ENCODE results near the gene KAT2B. TPM values are rescaled to one million over a fixed set of nuclear protein-coding genes. Genes with fewer than 3 reads are reported as not detected.

KAT2B gene
- total and polyA plus RNA-seq, 2 of the 13 experiments (the other 11 are each of a cell fraction or from before 2014, with no cell fraction given): 0.97 to 1.7 TPM

DNA sequence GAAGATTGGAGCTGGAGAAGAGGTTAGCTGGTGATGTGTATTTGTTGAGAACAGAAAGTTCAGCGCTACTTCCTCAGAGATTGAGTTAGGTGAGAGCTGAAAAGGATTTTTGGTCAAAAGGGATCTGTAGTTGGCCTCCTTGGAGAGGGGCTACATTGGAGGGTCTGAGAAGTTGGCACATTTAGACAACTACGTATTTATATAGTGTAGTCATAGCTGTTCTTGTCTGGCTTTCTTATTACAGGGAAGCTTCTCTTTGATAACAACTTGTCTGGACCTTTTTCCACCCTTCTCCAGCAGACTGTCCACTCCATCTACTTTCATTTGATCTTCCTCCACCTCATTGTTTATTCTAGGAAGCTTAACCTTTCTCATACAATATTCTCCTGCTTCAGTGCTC, 43.7 kb downstream of the KAT2B start:
- Histone ChIP-seq H3K79me2 (ENCODE audit: insufficient read depth, low read length) (no peaks in the 10 kb centered on the region), H3K36me3 (replicated peaks in 1 of 2; ENCODE audit: control insufficient read depth in 1 of 2, insufficient read depth in 2 of 2, low read length in 2 of 2) (no peaks in the 10 kb centered on the region), H3K27me3 (ENCODE audit: control insufficient read depth in 1 of 2, insufficient read depth in 2 of 2, low read length in 2 of 2) (no peaks in the 10 kb centered on the region), H3K9ac (ENCODE audit: insufficient read depth, low read depth, low read length) (no peak overlapping the region), H4K20me1 (ENCODE audit: insufficient read depth, low read length) (no peaks in the 10 kb centered on the region), H3K27ac (ENCODE audit: extremely low read length, insufficient read depth, low read length) (no peak overlapping the region), H3K9me3 (ENCODE audit: low read length) (peaks cover 3% of the 10 kb centered on the region; the same call in 1 of the 2 replicates), H2AFZ (ENCODE audit: low read length) (no peak overlapping the region), H3K4me2 (ENCODE audit: low read depth, low read length) (no peak overlapping the region), H3K4me1 (ENCODE audit: insufficient read depth, low read length) (peaks cover 13% of the 10 kb centered on the region), H3K4me3 (replicated peaks in 1 of 3; ENCODE audit: insufficient read depth in 1 of 3, low read depth in 2 of 3, low read length in 3 of 3) (no peak overlapping the region)
- intact Hi-C loops (cut with micrococcal nuclease; ENCODE audit: unreplicated experiment) (no loop called here), in situ Hi-C loops (cut with HindIII; ENCODE audit: extremely low pct_ligation_motif_present, low pct_unique_long_range_greater_than_20kb) (no loop called here)
- ATAC-seq (no peak), FAIRE-seq (no peak), DNase-seq (ENCODE audit: low spot score) (no peak)
- POLR2A ChIA-PET: no interaction called here
- 90% methylated on average over 2 of the region's 2 CpGs for WGBS (ENCODE audit: low lambda C conversion rate)
- CTCF ChIA-PET (ENCODE audit: low intra/inter-chr PET ratio, low total read pairs): no interaction called here
- no TSS peak for BruUV-seq (replicated peaks)
- TF ChIP-seq ZKSCAN1 (IDR thresholded peaks at IDR 0.05; ENCODE audit: low read length) (no peak), ZBTB21 (CRISPR knock-in tag; IDR thresholded peaks at IDR 0.05) (no peak), HOXA5 (CRISPR knock-in tag; IDR thresholded peaks at IDR 0.05) (no peak), ZNF878 (CRISPR knock-in tag; IDR thresholded peaks at IDR 0.05) (no peak), ZNF318 (CRISPR knock-in tag; IDR thresholded peaks at IDR 0.05) (no peak), NFRKB (IDR thresholded peaks at IDR 0.05) (no peak)
- TF ChIP-seq, protein P1, sequence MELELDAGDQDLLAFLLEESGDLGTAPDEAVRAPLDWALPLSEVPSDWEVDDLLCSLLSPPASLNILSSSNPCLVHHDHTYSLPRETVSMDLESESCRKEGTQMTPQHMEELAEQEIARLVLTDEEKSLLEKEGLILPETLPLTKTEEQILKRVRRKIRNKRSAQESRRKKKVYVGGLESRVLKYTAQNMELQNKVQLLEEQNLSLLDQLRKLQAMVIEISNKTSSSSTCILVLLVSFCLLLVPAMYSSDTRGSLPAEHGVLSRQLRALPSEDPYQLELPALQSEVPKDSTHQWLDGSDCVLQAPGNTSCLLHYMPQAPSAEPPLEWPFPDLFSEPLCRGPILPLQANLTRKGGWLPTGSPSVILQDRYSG (CRISPR knock-in tag; IDR thresholded peaks at IDR 0.05): no peak
